Right atrium auricular region (tissue), 2 donors: ENCODE results near the gene LATS2. TPM values are rescaled to one million over a fixed set of nuclear protein-coding genes. Genes with fewer than 3 reads are reported as not detected.

Source experiments
- DNase-seq: peaks from one replicate; pipeline ENCODE4 v3.0.0-alpha.2; 2019; ENCODE audit warnings: low spot score
- H3K27ac ChIP-seq, 2 donors: fragments of 200-600 bp; sonication (generic); 1 replicate in 1 of 2; 2 replicates in 1 of 2; pipeline ENCODE4 v1.5.1; 2016 to 2019
- H3K27me3 ChIP-seq, 2 donors: fragments of 200-600 bp; sonication (generic); one replicate each; pipeline versions ENCODE4 v1.5.1 to v1.6.0; 2017 to 2019
- H3K36me3 ChIP-seq: fragments of 200-600 bp; sonication (generic); one replicate; pipeline ENCODE4 v1.5.1; 2016
- H3K4me1 ChIP-seq, 2 donors: fragments of 200-600 bp; sonication (generic); one replicate each; pipeline versions ENCODE4 v1.5.1 to v1.6.0; 2017 to 2019
- H3K4me3 ChIP-seq, 2 donors: fragments of 200-600 bp; sonication (generic); 1 replicate in 1 of 2; 2 replicates in 1 of 2; pipeline ENCODE4 v1.5.1; 2017 to 2019; ENCODE audit warnings: mild to moderate bottlenecking in 1 of 2, moderate library complexity in 1 of 2
- H3K9me3 ChIP-seq, 2 donors: fragments of 200-600 bp; sonication (generic); one replicate each; pipeline ENCODE4 v1.5.1; 2019
- total RNA-seq, 2 donors: library from RNA; depleted of rRNA; stranded (reverse); fragments of >200 nt; gene quantifications; one replicate each; pipeline ENCODE4 v1.1.0, GENCODE V29; 2016
- TF ChIP-seq, protein P1 (sequence below), 2 donors: fragments of 200-600 bp; sonication (generic); IDR thresholded peaks; one replicate each; pipeline ENCODE4 v1.5.1; 2019; ENCODE audit warnings: antibody characterized with exemption in 2 of 2

LATS2 gene
- total RNA-seq, 2 donors from 2014 or later, result 20.9 to 33.3 TPM

DNA sequence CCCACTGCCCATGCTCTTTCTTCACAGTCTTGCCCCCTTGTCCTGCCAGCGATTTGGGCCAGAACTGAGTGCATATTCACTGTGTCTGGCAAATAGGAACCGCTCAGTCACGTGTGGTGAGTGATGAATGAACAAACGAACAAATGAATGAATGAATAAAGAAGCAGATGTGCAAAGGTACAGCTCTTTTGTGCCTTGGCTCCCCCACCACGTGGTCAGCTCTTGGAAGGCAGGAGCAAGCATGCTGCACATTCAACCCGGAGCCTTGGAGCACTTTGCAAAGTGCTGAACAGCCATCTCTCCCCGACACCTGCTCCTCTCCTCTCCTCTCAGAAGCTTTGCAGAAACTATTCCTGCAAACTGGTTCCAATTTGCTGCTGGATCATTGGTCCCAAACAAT is 52.4 kb downstream of the LATS2 start:
- H3K27ac ChIP-seq, result no peak overlapping the region

DNA sequence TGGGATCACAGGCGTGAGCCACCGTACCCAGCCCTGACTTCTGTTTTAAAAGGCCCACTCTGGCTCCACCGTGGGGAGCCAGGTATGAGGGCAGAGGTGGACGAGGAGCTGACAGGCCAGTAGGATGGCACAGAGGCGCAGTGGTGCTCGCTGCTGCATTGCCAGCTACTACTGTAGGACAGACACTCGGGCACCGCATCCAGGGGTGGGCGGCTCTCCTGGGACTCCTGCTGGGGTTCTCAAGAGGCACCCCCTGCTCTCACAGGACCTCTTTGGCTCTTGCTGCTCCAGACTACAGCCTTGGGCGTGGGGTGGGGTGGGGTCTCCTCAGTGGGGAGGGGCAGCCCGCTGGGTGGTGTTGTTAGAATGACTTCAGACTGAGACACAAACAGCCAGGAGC is 53.4 kb downstream of the LATS2 start:
- no peak overlapping the region for H3K4me3 ChIP-seq
- no peaks in the 10 kb centered on the region for H3K36me3 ChIP-seq
- H3K27ac ChIP-seq, result no peak overlapping the region
- H3K9me3 ChIP-seq, result no peaks in the 10 kb centered on the region
- DNase-seq, result peak; percentile 53
- no peaks in the 10 kb centered on the region for H3K27me3 ChIP-seq
- peaks cover 0 to 78% of the 10 kb centered on the region in 2 donors for H3K4me1 ChIP-seq
- TF ChIP-seq, protein P1, sequence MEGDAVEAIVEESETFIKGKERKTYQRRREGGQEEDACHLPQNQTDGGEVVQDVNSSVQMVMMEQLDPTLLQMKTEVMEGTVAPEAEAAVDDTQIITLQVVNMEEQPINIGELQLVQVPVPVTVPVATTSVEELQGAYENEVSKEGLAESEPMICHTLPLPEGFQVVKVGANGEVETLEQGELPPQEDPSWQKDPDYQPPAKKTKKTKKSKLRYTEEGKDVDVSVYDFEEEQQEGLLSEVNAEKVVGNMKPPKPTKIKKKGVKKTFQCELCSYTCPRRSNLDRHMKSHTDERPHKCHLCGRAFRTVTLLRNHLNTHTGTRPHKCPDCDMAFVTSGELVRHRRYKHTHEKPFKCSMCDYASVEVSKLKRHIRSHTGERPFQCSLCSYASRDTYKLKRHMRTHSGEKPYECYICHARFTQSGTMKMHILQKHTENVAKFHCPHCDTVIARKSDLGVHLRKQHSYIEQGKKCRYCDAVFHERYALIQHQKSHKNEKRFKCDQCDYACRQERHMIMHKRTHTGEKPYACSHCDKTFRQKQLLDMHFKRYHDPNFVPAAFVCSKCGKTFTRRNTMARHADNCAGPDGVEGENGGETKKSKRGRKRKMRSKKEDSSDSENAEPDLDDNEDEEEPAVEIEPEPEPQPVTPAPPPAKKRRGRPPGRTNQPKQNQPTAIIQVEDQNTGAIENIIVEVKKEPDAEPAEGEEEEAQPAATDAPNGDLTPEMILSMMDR (IDR thresholded peaks at IDR 0.05), result no peak

More for the DNA sequence above, 52.4 kb downstream of the LATS2 start:
- no peak overlapping the region for H3K4me3 ChIP-seq
- TF ChIP-seq, protein P1 (IDR thresholded peaks at IDR 0.05), result no peak
- H3K4me1 ChIP-seq, result peaks cover 0 to 82% of the 10 kb centered on the region in 2 donors
- H3K36me3 ChIP-seq, result no peaks in the 10 kb centered on the region
- H3K27me3 ChIP-seq, result no peaks in the 10 kb centered on the region
- H3K9me3 ChIP-seq, result no peaks in the 10 kb centered on the region
- DNase-seq, result peak; percentile 40

DNA sequence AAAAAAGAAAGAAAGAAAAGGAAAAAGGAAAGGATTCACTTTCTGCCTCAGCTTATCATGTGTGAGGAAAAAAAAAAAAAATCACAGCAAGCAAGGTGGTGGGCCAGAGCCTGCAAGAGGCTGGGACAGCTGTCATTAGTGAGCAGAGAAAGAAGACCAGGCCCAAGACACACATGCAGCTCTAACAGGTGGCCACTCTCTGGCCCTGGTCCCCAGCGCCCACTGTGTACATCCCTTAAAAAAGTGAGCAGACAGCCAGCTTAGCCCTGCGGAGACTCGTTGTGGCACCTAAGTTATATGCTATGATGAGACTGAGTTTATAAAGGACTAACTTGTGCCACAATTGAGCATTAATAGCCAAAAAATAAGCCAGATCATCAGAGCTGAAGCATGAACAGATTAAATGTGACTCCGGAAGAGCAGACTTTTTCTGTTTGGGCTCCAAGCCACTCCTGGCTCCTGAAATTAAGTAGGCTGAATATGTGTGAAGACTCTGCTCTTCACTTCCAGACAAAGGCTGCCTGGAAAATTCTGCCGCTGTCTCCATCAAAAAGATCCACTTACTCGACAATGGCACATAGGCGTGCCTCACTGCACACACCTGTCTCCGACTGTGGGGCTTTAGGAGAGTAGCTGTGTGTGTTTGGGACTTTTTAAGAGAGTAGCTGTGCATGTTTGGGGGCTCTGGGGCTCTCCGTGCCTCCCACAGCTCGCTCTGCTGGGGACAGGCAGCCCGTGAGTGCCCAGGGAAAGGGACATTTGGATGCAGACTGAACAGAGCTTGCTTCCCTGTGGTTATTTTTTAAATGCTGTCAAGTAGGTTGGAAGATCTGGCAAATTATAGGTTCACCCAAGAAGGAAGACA is 55.0 kb downstream of the LATS2 start:
- Histone ChIP-seq H3K27me3 (no peaks in the 10 kb centered on the region), H3K36me3 (no peaks in the 10 kb centered on the region), H3K9me3 (peaks cover 0 to 4% of the 10 kb centered on the region in 2 donors), H3K4me3 (no peak overlapping the region), H3K4me1 (peaks cover 0 to 61% of the 10 kb centered on the region in 2 donors), H3K27ac (peak overlapping the region in 1 of 2 donors; percentile 58)
- TF ChIP-seq, protein P1 (IDR thresholded peaks at IDR 0.05), result no peak
- peak; percentile 56 for DNase-seq

DNA sequence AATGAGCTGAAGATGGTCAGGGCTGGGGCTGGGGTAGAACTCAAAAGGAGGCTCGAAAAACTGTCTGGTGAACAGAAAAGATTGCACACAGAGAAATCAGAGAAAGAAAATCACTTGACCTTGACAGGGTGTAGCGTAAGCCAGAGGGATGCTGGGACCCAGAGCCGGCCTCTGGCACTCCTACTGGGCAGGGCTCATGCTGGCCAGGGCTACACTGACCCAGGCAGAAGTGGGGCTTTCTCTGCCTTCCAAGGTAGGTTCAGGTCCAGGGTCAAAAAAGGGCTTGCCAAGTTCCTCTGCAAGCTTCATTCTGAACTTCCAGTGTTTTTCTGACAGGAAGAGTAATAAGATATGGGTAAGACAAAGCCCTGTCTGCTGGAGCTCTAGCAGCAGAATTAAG is 56.2 kb downstream of the LATS2 start:
- Histone ChIP-seq H3K27ac (peak overlapping the region in 1 of 2 donors; percentile 22), H3K9me3 (peaks cover 0 to 5% of the 10 kb centered on the region in 2 donors), H3K4me1 (peaks cover 0 to 49% of the 10 kb centered on the region in 2 donors), H3K27me3 (no peaks in the 10 kb centered on the region), H3K36me3 (no peaks in the 10 kb centered on the region), H3K4me3 (no peak overlapping the region)
- TF ChIP-seq, protein P1 (IDR thresholded peaks at IDR 0.05), result no peak
- DNase-seq, result peak; percentile 32

DNA sequence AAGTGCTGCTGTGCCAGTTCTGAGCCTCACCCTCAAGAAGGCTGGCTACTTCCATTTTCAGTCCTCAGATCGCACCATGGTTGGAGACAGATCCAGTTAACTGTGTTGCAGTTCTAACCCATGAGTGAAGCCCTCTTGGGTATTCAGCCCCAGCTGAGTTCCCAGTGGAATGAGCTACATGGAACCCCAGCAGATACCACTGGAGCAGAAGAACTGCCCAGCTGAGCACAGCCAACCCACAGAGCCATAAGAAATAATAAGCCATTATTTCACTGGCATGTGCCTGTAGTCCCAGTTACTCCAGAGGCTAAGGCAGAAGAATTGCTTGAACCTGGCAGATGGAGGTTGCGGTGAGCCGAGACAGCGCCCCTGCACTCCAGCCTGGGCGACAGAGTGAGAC is 59.9 kb downstream of the LATS2 start:
- TF ChIP-seq, protein P1 (IDR thresholded peaks at IDR 0.05), result no peak
- peaks cover 0 to 48% of the 10 kb centered on the region in 2 donors for H3K4me1 ChIP-seq

More for the DNA sequence above, 59.9 kb downstream of the LATS2 start:
- Histone ChIP-seq H3K36me3 (peaks cover 13% of the 10 kb centered on the region), H3K4me3 (no peak overlapping the region), H3K27me3 (no peaks in the 10 kb centered on the region), H3K27ac (no peak overlapping the region), H3K9me3 (peaks cover 0 to 5% of the 10 kb centered on the region in 2 donors)
- no peak for DNase-seq
